HG02840 (cell line): ENCODE measurements around the gene C1D.

ENCODE experiments used
- ATAC-seq: cut with Tn5 transposase; IDR thresholded peaks from one replicate; pipeline ENCODE4 v1.9.1; 2021; ENCODE audit warnings: mild to moderate bottlenecking, moderate library complexity, moderate number of reproducible peaks; ENCODE audit not compliant: unreplicated experiment, low FRiP score

Gene C1D

DNA sequence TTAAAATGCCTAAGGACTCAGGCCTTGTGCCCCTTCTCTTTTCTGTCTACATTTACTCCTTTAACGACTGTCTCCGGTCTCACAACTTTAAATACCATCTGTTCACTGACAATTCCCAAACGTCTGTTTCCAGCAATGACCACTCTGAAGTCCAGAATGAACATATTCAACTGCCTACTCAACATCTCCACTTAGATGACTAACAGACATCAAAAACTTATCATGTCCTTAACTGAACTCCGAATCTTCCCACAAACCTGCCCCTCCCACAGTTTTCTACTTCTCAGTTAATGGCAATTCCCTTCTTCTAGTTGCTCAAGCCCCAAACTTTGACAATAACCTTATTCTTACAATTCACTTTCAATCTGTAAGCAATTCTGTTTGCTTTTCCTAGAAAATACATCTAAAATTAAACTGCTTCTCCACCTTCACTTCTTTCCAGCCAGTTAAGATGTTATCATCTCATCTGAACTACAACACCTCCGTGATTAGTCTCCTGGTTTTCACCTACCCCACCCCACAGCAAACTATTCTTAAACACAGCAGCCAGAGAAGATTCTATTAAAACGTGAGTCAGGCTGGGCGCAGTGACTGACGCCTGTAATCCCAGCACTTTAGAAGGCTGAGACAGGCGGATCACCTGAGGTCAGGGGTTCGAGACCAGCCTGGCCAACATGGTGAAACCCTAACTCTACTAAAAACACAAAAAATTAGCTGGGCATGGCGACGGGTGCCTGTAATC lies 2.8 kb downstream of the C1D start:
- ATAC-seq: no peak

GRCh38 chr2:68057658-68058396 lies 5.0 kb downstream of the C1D start:
- ATAC-seq: no peak

DNA sequence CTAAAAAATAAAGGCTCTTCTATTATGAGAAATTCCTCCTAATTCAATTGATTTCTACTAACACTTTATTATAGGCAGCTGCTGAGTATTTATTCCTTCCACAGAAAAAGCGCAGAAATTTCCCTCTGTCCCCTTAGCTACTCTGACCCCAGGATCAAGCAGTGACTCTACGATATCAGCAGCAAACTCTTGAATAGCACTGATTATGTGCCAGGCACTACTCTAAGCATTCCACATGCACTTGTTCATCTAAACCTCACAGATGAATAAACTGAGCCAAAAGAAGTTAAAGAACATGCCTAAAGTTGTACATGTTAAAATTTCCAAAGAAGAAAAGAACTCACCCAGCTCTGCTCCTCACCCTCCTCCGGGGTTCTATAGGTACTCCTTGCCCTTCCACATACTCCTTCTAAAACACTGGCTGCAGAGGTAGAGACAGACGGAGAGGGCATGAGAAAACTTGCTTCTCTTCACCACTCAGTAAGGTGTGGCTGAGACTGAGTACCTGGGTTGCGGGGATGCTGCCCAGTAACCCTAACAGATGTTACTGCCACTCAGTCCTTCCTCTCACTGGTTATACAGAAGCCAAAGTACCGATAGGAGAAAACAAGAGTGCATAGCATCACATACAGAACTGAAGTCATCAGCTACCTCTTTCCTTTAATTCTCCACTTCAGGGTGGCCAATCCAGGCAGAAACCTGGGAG lies 9.9 kb downstream of the C1D start:
- no peak for ATAC-seq

DNA sequence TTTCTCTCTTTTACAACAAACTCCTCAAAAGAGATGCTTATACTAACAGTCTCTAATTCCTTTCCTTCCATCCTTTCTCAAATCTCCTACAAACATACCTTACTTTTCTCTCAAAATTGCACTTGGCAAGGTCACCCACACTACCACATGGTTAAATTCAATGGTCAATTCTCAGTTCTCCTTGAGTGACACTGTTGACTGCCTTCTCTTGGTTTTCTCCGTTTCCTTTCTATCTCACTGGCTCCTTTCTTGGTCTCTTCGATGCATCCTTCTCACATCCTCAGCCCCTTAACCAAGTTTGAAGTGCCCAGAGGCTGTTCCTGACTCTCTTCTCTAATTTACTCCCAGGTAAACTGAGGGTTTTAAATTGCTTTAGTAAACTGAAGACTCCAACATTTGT lies 12.5 kb downstream of the C1D start:
- ATAC-seq: no peak

GRCh38 chr2:68046642-68047240 lies 16.1 kb downstream of the C1D start:
- no peak for ATAC-seq

DNA sequence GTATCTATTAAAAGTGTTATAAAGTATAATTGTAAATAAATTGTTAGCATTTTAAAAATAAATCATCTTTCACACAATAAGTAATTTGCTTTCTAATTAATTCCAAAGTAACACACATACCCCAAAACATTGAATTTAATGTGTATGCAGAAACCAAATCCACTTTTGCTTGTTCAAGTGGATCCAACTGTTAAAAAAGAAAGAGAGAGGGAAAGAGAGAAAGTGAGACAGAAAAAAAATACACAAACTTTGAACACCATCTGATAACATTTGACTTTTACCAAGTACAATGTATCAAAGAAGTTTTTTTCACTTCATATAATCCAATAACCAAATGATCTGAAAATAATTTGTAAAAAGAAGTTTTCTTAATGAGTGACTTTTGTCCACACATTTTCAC lies 16.6 kb downstream of the C1D start:
- ATAC-seq: no peak

DNA sequence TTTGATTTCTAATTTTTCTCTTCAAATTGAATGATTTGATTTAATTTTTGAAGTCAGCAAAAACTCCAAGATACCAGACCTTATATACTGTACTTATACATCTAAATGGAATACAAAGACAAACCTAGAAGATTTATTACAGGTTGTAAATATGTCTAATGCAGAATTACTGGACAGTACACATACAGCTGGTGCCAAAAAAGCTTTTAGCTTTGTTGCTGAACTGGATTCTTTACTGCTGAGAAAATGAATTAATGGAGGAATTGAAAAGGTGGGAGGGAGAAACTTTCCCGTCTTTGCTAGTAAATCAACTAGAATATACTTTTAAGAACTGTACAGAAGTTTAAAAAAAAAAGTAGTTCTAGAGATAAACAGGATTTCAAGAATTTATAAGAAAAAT lies 17.5 kb downstream of the C1D start:
- no peak for ATAC-seq

DNA sequence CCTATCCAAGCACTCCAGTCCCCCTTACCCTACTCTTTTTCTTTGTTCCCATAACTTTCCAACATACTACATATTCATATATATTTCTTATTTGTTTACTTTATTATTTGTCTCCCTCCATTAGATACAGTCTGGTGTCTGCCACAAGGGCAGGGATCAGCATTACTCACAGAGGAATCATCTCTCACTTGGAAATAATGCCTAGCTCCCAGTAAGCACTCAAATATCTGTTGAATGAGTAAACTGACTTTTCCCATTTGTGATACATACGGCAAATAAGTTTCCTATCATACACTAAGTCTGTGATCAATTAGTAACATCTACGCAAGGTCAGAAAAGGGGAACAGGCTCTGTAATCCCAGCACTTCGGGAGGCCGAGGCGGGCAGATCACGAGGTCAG lies 18.7 kb downstream of the C1D start:
- ATAC-seq: no peak

DNA sequence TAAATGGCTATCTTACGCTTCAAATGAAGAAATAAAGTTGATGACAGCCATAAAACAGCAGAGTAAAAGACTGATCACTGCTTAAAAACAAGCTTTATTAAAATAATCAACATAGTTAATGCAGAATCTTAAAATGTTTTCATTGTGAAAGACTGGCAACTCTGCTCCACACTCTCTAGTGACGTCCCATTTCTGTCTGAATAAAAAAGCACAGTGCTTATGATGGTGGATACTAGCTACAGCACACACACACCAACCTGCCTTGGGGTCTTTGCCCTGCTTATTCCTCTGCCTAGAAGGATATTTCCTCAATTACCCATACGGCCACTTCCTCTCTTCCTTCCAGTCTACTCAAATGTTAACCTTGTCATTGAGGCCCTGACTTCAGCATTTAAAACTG lies 19.1 kb downstream of the C1D start:
- no peak for ATAC-seq

- ATAC-seq: no peak
Measured at GRCh38 chr2:68043032-68043431, 19.8 kb downstream of the C1D start.

GRCh38 chr2:68041704-68042245 lies 21.0 kb downstream of the C1D start:
- no peak for ATAC-seq

GRCh38 chr2:68040078-68040477 lies 22.7 kb downstream of the C1D start:
- ATAC-seq: no peak

DNA sequence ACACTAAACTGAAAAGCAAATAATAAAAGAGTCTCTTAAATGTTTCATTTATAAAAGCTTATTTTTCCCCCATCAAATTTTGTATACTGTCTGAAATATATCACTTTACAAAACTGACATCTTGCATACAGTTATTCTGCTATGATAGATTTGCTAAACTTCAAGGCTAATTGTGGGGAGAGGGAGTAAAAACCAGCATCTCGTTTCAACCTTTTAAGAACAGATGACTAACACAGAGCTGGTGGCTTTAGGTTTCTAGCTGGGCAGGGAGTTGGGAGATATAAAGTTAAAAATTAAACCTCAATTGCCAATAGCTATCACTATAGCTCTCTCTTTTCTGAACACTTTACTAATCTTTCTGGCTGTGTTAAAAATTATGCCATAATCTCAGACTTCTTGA lies 23.5 kb downstream of the C1D start:
- ATAC-seq: no peak

GRCh38 chr2:68032702-68033101 lies 30.1 kb downstream of the C1D start:
- no peak for ATAC-seq

- ATAC-seq: peak; percentile 71
Measured at GRCh38 chr2:68031542-68032160, 31.2 kb downstream of the C1D start.

GRCh38 chr2:68031043-68031442 lies 31.8 kb downstream of the C1D start:
- no peak for ATAC-seq

DNA sequence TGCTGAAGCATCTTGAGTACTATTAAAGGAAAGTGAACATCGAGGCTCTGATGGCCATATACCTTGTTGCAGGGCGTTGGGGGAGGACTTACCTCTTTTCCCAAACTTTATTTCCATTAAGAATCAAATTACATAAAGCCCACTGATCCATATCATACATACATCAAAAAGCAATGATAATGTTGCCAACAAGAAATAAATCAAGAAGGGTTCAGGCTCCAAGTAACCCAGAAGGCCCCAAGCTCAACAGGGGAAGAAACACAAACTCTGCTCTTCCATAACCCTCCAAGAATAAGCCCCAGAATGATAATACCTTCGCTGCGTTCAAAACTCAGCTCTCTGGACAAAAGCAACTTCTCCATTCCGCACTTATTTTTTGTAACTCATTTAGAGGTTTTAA lies 32.3 kb downstream of the C1D start:
- no peak for ATAC-seq

DNA sequence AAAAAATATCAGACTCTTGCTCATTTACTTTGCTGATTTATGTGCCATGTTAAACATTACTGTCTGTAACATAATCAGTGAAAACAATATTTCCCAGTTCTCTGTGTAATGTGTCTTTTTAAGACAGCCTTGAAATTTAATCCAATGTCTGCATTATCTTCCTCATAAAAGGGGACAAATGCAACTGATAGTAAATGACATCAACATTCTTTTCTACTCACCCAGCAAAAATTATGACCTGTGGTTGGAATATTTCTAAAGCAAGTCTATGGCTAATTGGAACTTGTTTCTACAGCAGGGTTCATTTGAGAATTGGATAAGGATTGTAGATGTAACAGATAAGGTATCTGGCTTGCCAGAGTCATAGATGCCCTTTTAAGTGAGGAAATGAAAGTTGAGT lies 34.8 kb downstream of the C1D start:
- ATAC-seq: no peak

- no peak for ATAC-seq
Measured at GRCh38 chr2:68024450-68024849, 38.4 kb downstream of the C1D start.

GRCh38 chr2:68023904-68024303 lies 38.9 kb downstream of the C1D start:
- no peak for ATAC-seq
